ENCODE results near the gene MICU1.

DNA sequence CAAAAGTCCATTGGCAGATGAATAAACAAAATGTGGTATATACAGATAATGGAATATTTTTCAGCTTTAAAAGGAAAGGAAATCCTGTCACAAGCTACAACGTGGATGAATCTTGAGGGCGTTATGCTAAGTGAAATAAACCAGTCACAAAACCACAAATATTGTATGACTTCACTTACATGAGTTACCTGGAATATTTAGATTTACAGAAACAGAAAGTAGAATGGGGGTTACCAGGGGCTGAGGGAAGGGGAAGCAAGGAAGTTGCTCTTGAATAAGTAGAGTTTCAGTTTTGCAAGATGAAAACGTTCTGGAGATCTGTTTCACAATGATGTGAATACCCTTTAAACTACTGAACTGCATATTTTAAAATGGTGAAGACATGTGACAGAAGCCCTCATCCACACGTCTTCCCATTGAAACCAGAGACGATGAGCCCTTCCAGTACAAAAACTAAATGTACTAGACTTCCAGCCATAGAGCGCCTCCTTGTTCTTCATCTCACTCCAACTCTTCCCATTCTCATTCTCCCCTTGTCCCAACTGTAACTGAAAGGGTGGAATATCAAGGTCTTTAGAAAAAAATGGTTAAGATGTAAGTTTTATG lies 62.4 kb downstream of the MICU1 start:
- TF ChIP-seq, protein P1, sequence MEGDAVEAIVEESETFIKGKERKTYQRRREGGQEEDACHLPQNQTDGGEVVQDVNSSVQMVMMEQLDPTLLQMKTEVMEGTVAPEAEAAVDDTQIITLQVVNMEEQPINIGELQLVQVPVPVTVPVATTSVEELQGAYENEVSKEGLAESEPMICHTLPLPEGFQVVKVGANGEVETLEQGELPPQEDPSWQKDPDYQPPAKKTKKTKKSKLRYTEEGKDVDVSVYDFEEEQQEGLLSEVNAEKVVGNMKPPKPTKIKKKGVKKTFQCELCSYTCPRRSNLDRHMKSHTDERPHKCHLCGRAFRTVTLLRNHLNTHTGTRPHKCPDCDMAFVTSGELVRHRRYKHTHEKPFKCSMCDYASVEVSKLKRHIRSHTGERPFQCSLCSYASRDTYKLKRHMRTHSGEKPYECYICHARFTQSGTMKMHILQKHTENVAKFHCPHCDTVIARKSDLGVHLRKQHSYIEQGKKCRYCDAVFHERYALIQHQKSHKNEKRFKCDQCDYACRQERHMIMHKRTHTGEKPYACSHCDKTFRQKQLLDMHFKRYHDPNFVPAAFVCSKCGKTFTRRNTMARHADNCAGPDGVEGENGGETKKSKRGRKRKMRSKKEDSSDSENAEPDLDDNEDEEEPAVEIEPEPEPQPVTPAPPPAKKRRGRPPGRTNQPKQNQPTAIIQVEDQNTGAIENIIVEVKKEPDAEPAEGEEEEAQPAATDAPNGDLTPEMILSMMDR (IDR thresholded peaks at IDR 0.05): no peak
- TF ChIP-seq POLR2A (IDR thresholded peaks at IDR 0.05): no peak
